Activated T-cell treated with anti-CD3 and anti-CD28 coated beads, Interleukin-2, amount 50 U/mL, for 72 hours (primary cell): Measurements from ENCODE around the gene TRIM68. TPM values are rescaled to one million over a fixed set of nuclear protein-coding genes. Genes with fewer than 3 reads are reported as not detected.

Experiments used
- ATAC-seq, 2 donors: fragments of 150-1000 bp; cut with Tn5 transposase; replicated peaks in 1 of 2; 2 replicates each; pipeline ENCODE4 v1.10.0; 2021; ENCODE audit warnings: moderate library complexity in 2 of 2, mild to moderate bottlenecking in 1 of 2
- DNase-seq, 2 donors: peaks; one replicate each; pipeline ENCODE4 v3.0.0; 2021 to 2022; ENCODE audit warnings: mixed read lengths in 1 of 2
- H3K27ac Mint-ChIP-seq: one replicate; pipeline ENCODE4 v1.8.0; 2022; ENCODE audit warnings: mild to moderate bottlenecking, moderate library complexity, mixed read lengths
- H3K27me3 Mint-ChIP-seq: one replicate; pipeline ENCODE4 v1.8.0; 2022; ENCODE audit warnings: low read depth, mixed read lengths
- H3K36me3 Mint-ChIP-seq, 2 donors: one replicate each; pipeline ENCODE4 v1.8.0; 2022; ENCODE audit warnings: mixed read lengths in 2 of 2, mild to moderate bottlenecking in 1 of 2; ENCODE audit not compliant: insufficient read depth in 2 of 2
- H3K4me1 Mint-ChIP-seq: one replicate; pipeline ENCODE4 v1.8.0; 2022; ENCODE audit warnings: low read depth, mixed read lengths
- H3K4me3 Mint-ChIP-seq, 2 donors: one replicate each; pipeline ENCODE4 v1.8.0; 2022; ENCODE audit warnings: mild to moderate bottlenecking in 2 of 2, mixed read lengths in 2 of 2, moderate library complexity in 2 of 2
- H3K9me3 Mint-ChIP-seq, 2 donors: one replicate each; pipeline ENCODE4 v1.8.0; 2022; ENCODE audit warnings: mixed read lengths in 2 of 2
- total RNA-seq, 2 donors: library from RNA; stranded (reverse); gene quantifications; one replicate each; pipeline ENCODE4 v1.2.3, GENCODE V29; 2022

The TRIM68 gene
- total RNA-seq: 10 to 100 TPM; 17.1 to 22.3 TPM

DNA sequence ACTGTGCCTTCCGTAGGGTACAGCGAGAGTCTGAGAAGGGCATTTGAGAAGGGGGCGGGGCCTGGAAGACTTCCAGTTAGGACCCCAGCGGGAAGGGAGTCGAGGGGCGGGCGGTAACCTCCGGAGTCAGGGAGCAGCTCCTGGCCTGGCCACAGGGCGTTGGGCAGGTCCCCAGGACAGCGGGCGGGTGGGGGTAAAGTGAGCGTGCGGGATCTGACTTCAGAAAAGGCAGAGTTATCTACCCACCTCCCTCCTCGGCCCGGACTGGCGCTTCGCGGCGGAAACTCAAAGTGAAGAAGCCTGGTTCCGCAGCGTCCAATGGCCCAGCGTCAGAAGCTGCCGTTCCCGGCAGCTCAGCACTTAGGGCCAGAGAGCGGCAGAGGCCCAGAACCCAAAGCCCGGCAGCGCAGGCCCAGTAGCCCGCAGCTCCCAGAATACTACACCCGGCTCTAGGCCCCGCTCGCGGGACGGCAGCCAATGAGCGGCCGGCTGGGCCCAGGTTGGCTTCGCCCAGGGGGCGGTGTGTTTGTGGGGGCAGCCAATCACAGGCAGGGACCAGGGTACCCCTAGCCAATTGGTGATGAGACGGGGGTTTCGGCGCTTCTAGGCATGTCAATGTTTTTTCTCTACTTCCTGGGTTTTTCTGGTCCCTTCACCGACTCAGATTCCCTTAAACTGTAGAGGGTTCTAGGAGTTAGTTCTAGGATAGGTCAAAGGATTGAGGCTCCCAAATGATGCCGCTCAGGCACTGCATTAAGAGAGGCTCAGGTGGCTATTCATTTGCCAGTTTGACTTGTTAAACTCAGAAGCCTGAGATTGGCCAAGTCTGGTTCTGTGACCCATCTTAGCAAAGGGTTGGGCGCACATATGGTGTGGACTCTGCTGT is at the start of gene TRIM68:
Gene TRIM68, minus strand, starts transcription at position 451 of the 886 bp plus-strand sequence. CDS start 2,727 bp downstream, outside the sequence.
- H3K4me3 Mint-ChIP-seq: peak within 1 kb of the TSS; percentile 94 to 98
- H3K27ac Mint-ChIP-seq: peak within 1 kb of the TSS; percentile 98
- H3K4me1 Mint-ChIP-seq: peaks cover 45% of the 10 kb centered on the region
- peaks cover 2 to 3% of the 10 kb centered on the region in 2 donors for H3K9me3 Mint-ChIP-seq
- H3K36me3 Mint-ChIP-seq: no peaks in the 10 kb centered on the region
- peak; percentile 97 for DNase-seq
- ATAC-seq: peak; percentile 100
- H3K27me3 Mint-ChIP-seq: no peaks in the 10 kb centered on the region

GRCh38 chr11:4654635-4655369 is 46.8 kb upstream of the TRIM68 start:
- Mint-ChIP-seq H3K4me3 (no peak overlapping the region), H3K36me3 (no peaks in the 10 kb centered on the region), H3K27me3 (no peaks in the 10 kb centered on the region), H3K27ac (no peak overlapping the region), H3K9me3 (no peaks in the 10 kb centered on the region), H3K4me1 (no peaks in the 10 kb centered on the region)
- DNase-seq (no peak), ATAC-seq (no peak)

GRCh38 chr11:4647766-4648165 is 39.7 kb upstream of the TRIM68 start:
- Mint-ChIP-seq H3K27ac (no peak overlapping the region), H3K27me3 (peaks cover 25% of the 10 kb centered on the region), H3K4me3 (no peak overlapping the region), H3K36me3 (no peaks in the 10 kb centered on the region), H3K9me3 (no peaks in the 10 kb centered on the region), H3K4me1 (no peaks in the 10 kb centered on the region)
- ATAC-seq: no peak
- DNase-seq: no peak

GRCh38 chr11:4645974-4646373 is 37.9 kb upstream of the TRIM68 start:
- DNase-seq: no peak
- Mint-ChIP-seq H3K9me3 (no peaks in the 10 kb centered on the region), H3K27ac (no peak overlapping the region), H3K4me1 (no peaks in the 10 kb centered on the region), H3K4me3 (no peak overlapping the region), H3K27me3 (peaks cover 34% of the 10 kb centered on the region), H3K36me3 (no peaks in the 10 kb centered on the region)
- ATAC-seq: no peak

GRCh38 chr11:4644233-4644632 is 36.2 kb upstream of the TRIM68 start:
- no peak for DNase-seq
- Mint-ChIP-seq H3K27me3 (peaks cover 30% of the 10 kb centered on the region), H3K4me3 (no peak overlapping the region), H3K9me3 (no peaks in the 10 kb centered on the region), H3K36me3 (no peaks in the 10 kb centered on the region), H3K4me1 (no peaks in the 10 kb centered on the region), H3K27ac (no peak overlapping the region)
- no peak for ATAC-seq

DNA sequence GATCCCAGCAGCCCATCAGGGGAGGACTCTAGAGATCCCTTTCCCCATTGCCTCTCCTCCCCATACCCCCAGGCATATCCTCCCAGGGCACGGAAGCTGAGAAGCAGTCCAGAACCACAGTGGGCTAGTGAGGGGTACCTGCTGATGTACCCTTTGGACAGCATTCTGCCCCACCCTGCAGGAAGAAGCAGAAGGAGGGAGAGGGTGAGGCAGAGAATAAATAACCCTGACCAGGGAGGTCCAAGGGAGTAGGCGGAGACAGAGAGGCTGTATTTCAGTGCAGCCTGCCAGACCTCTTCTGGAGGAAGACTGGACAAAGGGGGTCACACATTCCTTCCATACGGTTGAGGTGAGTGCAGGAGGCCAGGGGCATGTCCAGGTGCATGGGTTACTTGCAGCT is 35.7 kb upstream of the TRIM68 start, which contains the start of gene OR51E1:
Gene OR51E1, plus strand, starts transcription at position 301 of the 400 bp plus-strand sequence. CDS start 8,545 bp downstream, outside the sequence.
- no peaks in the 10 kb centered on the region for H3K36me3 Mint-ChIP-seq
- no peak within 1 kb of the TSS for H3K4me3 Mint-ChIP-seq
- H3K9me3 Mint-ChIP-seq: no peaks in the 10 kb centered on the region
- ATAC-seq (no peak), DNase-seq (no peak)
- H3K27me3 Mint-ChIP-seq: peaks cover 25% of the 10 kb centered on the region
- no peaks in the 10 kb centered on the region for H3K4me1 Mint-ChIP-seq
- no peak within 1 kb of the TSS for H3K27ac Mint-ChIP-seq

- Mint-ChIP-seq H3K4me3 (no peak overlapping the region), H3K36me3 (no peaks in the 10 kb centered on the region), H3K9me3 (no peaks in the 10 kb centered on the region), H3K27ac (no peak overlapping the region), H3K4me1 (no peaks in the 10 kb centered on the region), H3K27me3 (peaks cover 19% of the 10 kb centered on the region)
- DNase-seq: no peak
- ATAC-seq: no peak
Observed at GRCh38 chr11:4643076-4643475, 35.0 kb upstream of the TRIM68 start.

GRCh38 chr11:4642043-4642442 is 34.0 kb upstream of the TRIM68 start:
- H3K36me3 Mint-ChIP-seq: no peaks in the 10 kb centered on the region
- H3K27ac Mint-ChIP-seq: no peak overlapping the region
- H3K4me3 Mint-ChIP-seq: no peak overlapping the region

DNA sequence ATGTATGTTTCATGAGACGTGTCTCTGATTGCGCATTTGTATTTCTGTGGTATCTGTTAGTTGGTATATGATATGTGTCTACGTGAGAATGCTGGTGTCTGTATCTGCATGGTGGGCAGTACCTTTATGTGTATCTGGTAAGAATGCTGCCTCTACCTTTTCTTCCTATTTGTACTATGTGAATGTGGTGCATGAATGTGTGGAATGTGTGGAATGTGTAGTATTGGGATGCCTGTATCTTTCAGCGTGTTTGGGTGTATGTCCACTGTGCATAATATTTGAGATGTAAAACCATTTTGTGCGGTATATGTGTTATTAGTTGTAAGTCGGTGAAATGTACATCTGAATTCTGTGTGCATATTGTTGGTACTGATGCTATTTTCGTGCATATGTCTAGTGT is 33.5 kb upstream of the TRIM68 start:
- ATAC-seq: no peak

More at GRCh38 chr11:4642043-4642442, 34.0 kb upstream of the TRIM68 start:
- H3K27me3 Mint-ChIP-seq: peaks cover 17% of the 10 kb centered on the region
- DNase-seq (no peak), ATAC-seq (no peak)
- no peaks in the 10 kb centered on the region for H3K4me1 Mint-ChIP-seq
- no peaks in the 10 kb centered on the region for H3K9me3 Mint-ChIP-seq

DNA sequence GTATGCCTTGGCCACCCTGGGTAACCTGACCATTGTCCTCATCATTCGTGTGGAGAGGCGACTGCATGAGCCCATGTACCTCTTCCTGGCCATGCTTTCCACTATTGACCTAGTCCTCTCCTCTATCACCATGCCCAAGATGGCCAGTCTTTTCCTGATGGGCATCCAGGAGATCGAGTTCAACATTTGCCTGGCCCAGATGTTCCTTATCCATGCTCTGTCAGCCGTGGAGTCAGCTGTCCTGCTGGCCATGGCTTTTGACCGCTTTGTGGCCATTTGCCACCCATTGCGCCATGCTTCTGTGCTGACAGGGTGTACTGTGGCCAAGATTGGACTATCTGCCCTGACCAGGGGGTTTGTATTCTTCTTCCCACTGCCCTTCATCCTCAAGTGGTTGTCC is 31.9 kb upstream of the TRIM68 start:
- no peak overlapping the region for H3K27ac Mint-ChIP-seq
- H3K36me3 Mint-ChIP-seq: no peaks in the 10 kb centered on the region
- no peak for ATAC-seq
- H3K4me3 Mint-ChIP-seq: no peak overlapping the region
- no peaks in the 10 kb centered on the region for H3K4me1 Mint-ChIP-seq
- H3K9me3 Mint-ChIP-seq: no peaks in the 10 kb centered on the region
- H3K27me3 Mint-ChIP-seq: peaks cover 17% of the 10 kb centered on the region
- no peak for DNase-seq

More for the DNA sequence above, 33.5 kb upstream of the TRIM68 start:
- Mint-ChIP-seq H3K4me3 (no peak overlapping the region), H3K36me3 (no peaks in the 10 kb centered on the region), H3K4me1 (no peaks in the 10 kb centered on the region), H3K9me3 (no peaks in the 10 kb centered on the region), H3K27ac (no peak overlapping the region), H3K27me3 (peaks cover 17% of the 10 kb centered on the region)
- no peak for DNase-seq

DNA sequence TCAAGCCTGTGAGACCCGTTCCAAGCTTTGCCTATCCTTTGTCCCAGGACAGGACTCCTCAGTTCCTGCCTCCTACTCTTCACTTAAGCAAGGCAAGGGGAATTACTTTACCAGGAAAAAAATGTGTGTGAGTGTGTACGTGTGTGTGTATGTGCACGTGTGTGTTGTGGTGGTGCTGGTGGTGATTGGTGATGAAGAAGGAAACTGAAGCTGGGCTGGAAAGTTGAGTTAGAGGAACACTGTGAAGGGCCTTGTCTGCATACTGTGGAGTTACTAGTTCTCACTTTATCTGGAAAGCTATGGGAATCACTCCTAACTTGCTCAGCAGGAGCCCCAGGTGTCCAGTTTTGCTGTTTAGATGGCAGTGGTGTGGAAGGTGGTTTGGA is 29.6 kb upstream of the TRIM68 start:
- Mint-ChIP-seq H3K4me1 (no peaks in the 10 kb centered on the region), H3K9me3 (no peaks in the 10 kb centered on the region), H3K27me3 (peaks cover 9% of the 10 kb centered on the region), H3K27ac (no peak overlapping the region), H3K4me3 (no peak overlapping the region), H3K36me3 (no peaks in the 10 kb centered on the region)
- ATAC-seq: no peak
- no peak for DNase-seq

GRCh38 chr11:4636962-4637661 is 29.1 kb upstream of the TRIM68 start, which contains the start of gene OR51D1:
Gene OR51D1 (plus strand): TSS chr11:4637477. CDS start chr11:4639791, 2,314 bp downstream.
- H3K9me3 Mint-ChIP-seq: no peaks in the 10 kb centered on the region
- no peaks in the 10 kb centered on the region for H3K36me3 Mint-ChIP-seq
- H3K27me3 Mint-ChIP-seq: peaks cover 9% of the 10 kb centered on the region
- H3K27ac Mint-ChIP-seq: no peak within 1 kb of the TSS
- no peaks in the 10 kb centered on the region for H3K4me1 Mint-ChIP-seq
- DNase-seq (peak; percentile 71 to 73), ATAC-seq (peak; percentile 90 to 91)
- H3K4me3 Mint-ChIP-seq: no peak within 1 kb of the TSS

DNA sequence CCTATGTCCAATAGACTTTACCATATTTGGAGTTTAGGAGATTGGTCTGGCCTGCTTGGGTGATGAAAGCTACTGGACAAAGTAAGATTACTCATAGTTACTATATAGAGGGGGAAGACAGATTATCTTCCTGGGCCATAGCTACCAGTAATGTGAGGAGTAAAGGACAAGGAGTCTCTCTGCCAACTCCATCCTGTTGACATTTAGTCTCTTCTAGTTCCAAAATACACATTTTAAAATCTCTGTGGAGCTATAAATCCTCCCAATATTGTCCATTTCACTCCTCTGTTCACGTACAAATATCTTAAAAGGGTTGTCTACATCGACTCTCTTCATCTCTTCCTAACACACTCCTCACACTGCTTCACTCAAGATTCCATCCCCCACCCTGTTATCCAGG is 28.1 kb upstream of the TRIM68 start:
- no peaks in the 10 kb centered on the region for H3K9me3 Mint-ChIP-seq
- ATAC-seq (no peak), DNase-seq (no peak)
- H3K4me1 Mint-ChIP-seq: no peaks in the 10 kb centered on the region
- no peak overlapping the region for H3K4me3 Mint-ChIP-seq
- H3K27me3 Mint-ChIP-seq: peaks cover 3% of the 10 kb centered on the region
- no peaks in the 10 kb centered on the region for H3K36me3 Mint-ChIP-seq
- H3K27ac Mint-ChIP-seq: no peak overlapping the region
